HEK293 (cell line): ENCODE data around the gene ADCY1.

Source experiments
- CTCF ChIA-PET: fragments of 350-600 bp; formaldehyde crosslinking; extraction: SDS; loops from one replicate; lab custom pipeline; 2021; ENCODE audit warnings: antibody characterized with exemption; lab: Yijun Ruan, JAX
- POLR2A ChIA-PET: fragments of 300-600 bp; formaldehyde crosslinking; extraction: SDS; loops from one replicate; lab custom pipeline; 2020; ENCODE audit warnings: antibody characterized with exemption, inconsistent platforms; lab: Yijun Ruan, JAX
- H3K27ac ChIP-seq: fragments of 200-500 bp; sonication (Bioruptor generic); 2 replicates; pipeline ENCODE4 v1.5.1; 2014; ENCODE audit warnings: low read depth, low read length, control low read depth, inconsistent platforms; ENCODE audit errors: extremely low read depth
- H3K36me3 ChIP-seq, 2 experiments: fragments of 200-500 bp in 1 of 2; sonication (Bioruptor generic) in 1 of 2; 1 replicate in 1 of 2; 2 replicates in 1 of 2; pipeline ENCODE4 v1.5.1; 2014 to 2017; ENCODE audit warnings: inconsistent platforms in 2 of 2, low read length in 2 of 2; ENCODE audit not compliant: control insufficient read depth in 2 of 2, insufficient read depth in 1 of 2
- H3K4me1 ChIP-seq: fragments of 200-500 bp; sonication (Bioruptor generic); 2 replicates; pipeline ENCODE4 v1.5.1; 2014; ENCODE audit warnings: mild to moderate bottlenecking, low read length, inconsistent platforms; ENCODE audit not compliant: control insufficient read depth, insufficient read depth
- H3K4me3 ChIP-seq: 2 replicates; pipeline ENCODE4 v1.5.1; 2011; ENCODE audit warnings: low read depth, mild to moderate bottlenecking, control low read depth, low read length, moderate library complexity
- H3K9me3 ChIP-seq: fragments of 200-500 bp; sonication (Bioruptor generic); 2 replicates; pipeline ENCODE4 v1.5.1; 2014; ENCODE audit warnings: low read depth, low read length, inconsistent platforms; ENCODE audit not compliant: control insufficient read depth, insufficient read depth
- REPIN1 ChIP-seq: fragments of 450-650 bp; formaldehyde crosslinking; IDR thresholded peaks from 2 replicates; pipeline ENCODE4 v1.5.1; 2017; ENCODE audit warnings: missing biosample characterization, missing genetic modification characterization, low read depth
- YY2 ChIP-seq: fragments of 450-650 bp; formaldehyde crosslinking; IDR thresholded peaks from 2 replicates; pipeline ENCODE4 v1.5.1; 2016; ENCODE audit warnings: missing biosample characterization, missing genetic modification characterization
- ZBTB17 ChIP-seq: fragments of 450-650 bp; formaldehyde crosslinking; IDR thresholded peaks from 2 replicates; pipeline ENCODE4 v1.5.1; 2016; ENCODE audit warnings: missing biosample characterization, missing genetic modification characterization
- ZBTB44 ChIP-seq: fragments of 450-650 bp; IDR thresholded peaks from 2 replicates; pipeline ENCODE4 v1.5.1; 2018; ENCODE audit warnings: missing biosample characterization, mild to moderate bottlenecking, missing genetic modification characterization
- ZFHX2 ChIP-seq: fragments of 450-650 bp; formaldehyde crosslinking; conservative IDR thresholded peaks from 2 replicates; pipeline ENCODE4 v1.5.1; 2016; ENCODE audit warnings: missing biosample characterization, missing genetic modification characterization
- ZNF146 ChIP-seq: fragments of 450-650 bp; formaldehyde crosslinking; IDR thresholded peaks from 2 replicates; pipeline ENCODE4 v1.5.1; 2016; ENCODE audit warnings: missing biosample characterization, missing genetic modification characterization
- ZNF157 ChIP-seq: fragments of 450-650 bp; formaldehyde crosslinking; IDR thresholded peaks from 2 replicates; pipeline ENCODE4 v1.5.1; 2016; ENCODE audit warnings: missing biosample characterization, missing genetic modification characterization
- ZNF16 ChIP-seq: fragments of 450-650 bp; formaldehyde crosslinking; IDR thresholded peaks from 2 replicates; pipeline ENCODE4 v1.5.1; 2016; ENCODE audit warnings: low read depth, missing biosample characterization, missing genetic modification characterization
- ZNF26 ChIP-seq: fragments of 450-650 bp; formaldehyde crosslinking; IDR thresholded peaks from 2 replicates; pipeline ENCODE4 v1.5.1; 2016; ENCODE audit warnings: missing biosample characterization, missing genetic modification characterization
- ZNF292 ChIP-seq: fragments of 450-650 bp; formaldehyde crosslinking; IDR thresholded peaks from 2 replicates; pipeline ENCODE4 v1.5.1; 2016; ENCODE audit warnings: low read depth, missing biosample characterization, missing genetic modification characterization, borderline replicate concordance
- ZNF311 ChIP-seq: fragments of 450-650 bp; formaldehyde crosslinking; IDR thresholded peaks from 2 replicates; pipeline ENCODE4 v1.5.1; 2017; ENCODE audit warnings: missing biosample characterization, missing genetic modification characterization, borderline replicate concordance
- ZNF501 ChIP-seq: fragments of 450-650 bp; formaldehyde crosslinking; IDR thresholded peaks from 2 replicates; pipeline ENCODE4 v1.5.1; 2016; ENCODE audit warnings: missing biosample characterization, missing genetic modification characterization
- ZNF670 ChIP-seq: fragments of 450-650 bp; formaldehyde crosslinking; IDR thresholded peaks from 2 replicates; pipeline ENCODE4 v1.5.1; 2016; ENCODE audit warnings: missing biosample characterization, missing genetic modification characterization, low read depth
- TF ChIP-seq, protein P1 (sequence below): fragments of 450-650 bp; formaldehyde crosslinking; IDR thresholded peaks from 2 replicates; pipeline ENCODE4 v1.5.1; 2016; ENCODE audit warnings: missing biosample characterization, missing genetic modification characterization, borderline replicate concordance
- TF ChIP-seq, protein P2 (sequence below): fragments of 450-650 bp; formaldehyde crosslinking; IDR thresholded peaks from 2 replicates; pipeline ENCODE4 v1.5.1; 2016; ENCODE audit warnings: missing biosample characterization, missing genetic modification characterization

ADCY1 gene

GRCh38 chr7:45610660-45611299, 36.6 kb downstream of the ADCY1 start:
- H3K9me3 ChIP-seq, result no peaks in the 10 kb centered on the region
- TF ChIP-seq ZNF146 (tag by site-specific recombination) (no peak), ZBTB44 (tag by site-specific recombination) (no peak), ZFHX2 (no peak), ZNF157 (no peak), YY2 (tag by site-specific recombination) (no peak), ZNF16 (tag by site-specific recombination) (no peak), ZNF26 (no peak)
- TF ChIP-seq, protein P1, sequence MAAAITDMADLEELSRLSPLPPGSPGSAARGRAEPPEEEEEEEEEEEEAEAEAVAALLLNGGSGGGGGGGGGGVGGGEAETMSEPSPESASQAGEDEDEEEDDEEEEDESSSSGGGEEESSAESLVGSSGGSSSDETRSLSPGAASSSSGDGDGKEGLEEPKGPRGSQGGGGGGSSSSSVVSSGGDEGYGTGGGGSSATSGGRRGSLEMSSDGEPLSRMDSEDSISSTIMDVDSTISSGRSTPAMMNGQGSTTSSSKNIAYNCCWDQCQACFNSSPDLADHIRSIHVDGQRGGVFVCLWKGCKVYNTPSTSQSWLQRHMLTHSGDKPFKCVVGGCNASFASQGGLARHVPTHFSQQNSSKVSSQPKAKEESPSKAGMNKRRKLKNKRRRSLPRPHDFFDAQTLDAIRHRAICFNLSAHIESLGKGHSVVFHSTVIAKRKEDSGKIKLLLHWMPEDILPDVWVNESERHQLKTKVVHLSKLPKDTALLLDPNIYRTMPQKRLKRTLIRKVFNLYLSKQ (tag by site-specific recombination), result no peak
- peaks cover 0 to 4% of the 10 kb centered on the region in 2 experiments; a peak in 2 of 3 replicates for H3K36me3 ChIP-seq
- ChIA-PET CTCF (no interaction called here), POLR2A (no interaction called here)
- H3K4me3 ChIP-seq, result no peak overlapping the region
- no peak overlapping the region for H3K27ac ChIP-seq
- no peaks in the 10 kb centered on the region for H3K4me1 ChIP-seq

DNA sequence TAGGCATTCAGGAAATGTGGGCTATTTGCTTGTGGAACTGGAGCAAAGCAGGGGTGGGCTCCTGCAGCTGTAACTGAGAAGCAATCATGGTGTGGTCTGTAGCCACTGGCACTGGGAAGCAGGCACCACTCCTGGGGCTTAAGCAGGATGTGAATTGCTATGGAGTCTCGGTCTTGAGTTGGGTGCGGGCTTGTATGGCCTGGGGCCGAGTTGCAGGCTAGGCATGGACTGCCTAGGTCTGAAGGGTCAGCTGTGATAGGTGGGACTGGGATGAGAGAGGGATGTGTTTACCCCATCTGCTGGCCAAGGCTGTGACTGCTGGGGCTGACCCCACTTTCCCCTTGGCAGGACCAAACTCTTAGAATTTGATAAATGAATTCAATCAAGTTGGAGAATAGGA, 43.0 kb downstream of the ADCY1 start:
- Histone ChIP-seq H3K36me3 (no peaks in the 10 kb centered on the region), H3K4me3 (no peak overlapping the region), H3K27ac (no peak overlapping the region), H3K4me1 (no peaks in the 10 kb centered on the region), H3K9me3 (no peaks in the 10 kb centered on the region)
- POLR2A ChIA-PET, result no interaction called here
- TF ChIP-seq ZNF311 (tag by site-specific recombination) (no peak), ZNF146 (tag by site-specific recombination) (no peak), ZNF292 (tag by site-specific recombination) (no peak), REPIN1 (tag by site-specific recombination) (no peak), ZNF670 (tag by site-specific recombination) (no peak), ZNF501 (tag by site-specific recombination) (no peak), ZBTB17 (no peak)
- TF ChIP-seq, protein P2, sequence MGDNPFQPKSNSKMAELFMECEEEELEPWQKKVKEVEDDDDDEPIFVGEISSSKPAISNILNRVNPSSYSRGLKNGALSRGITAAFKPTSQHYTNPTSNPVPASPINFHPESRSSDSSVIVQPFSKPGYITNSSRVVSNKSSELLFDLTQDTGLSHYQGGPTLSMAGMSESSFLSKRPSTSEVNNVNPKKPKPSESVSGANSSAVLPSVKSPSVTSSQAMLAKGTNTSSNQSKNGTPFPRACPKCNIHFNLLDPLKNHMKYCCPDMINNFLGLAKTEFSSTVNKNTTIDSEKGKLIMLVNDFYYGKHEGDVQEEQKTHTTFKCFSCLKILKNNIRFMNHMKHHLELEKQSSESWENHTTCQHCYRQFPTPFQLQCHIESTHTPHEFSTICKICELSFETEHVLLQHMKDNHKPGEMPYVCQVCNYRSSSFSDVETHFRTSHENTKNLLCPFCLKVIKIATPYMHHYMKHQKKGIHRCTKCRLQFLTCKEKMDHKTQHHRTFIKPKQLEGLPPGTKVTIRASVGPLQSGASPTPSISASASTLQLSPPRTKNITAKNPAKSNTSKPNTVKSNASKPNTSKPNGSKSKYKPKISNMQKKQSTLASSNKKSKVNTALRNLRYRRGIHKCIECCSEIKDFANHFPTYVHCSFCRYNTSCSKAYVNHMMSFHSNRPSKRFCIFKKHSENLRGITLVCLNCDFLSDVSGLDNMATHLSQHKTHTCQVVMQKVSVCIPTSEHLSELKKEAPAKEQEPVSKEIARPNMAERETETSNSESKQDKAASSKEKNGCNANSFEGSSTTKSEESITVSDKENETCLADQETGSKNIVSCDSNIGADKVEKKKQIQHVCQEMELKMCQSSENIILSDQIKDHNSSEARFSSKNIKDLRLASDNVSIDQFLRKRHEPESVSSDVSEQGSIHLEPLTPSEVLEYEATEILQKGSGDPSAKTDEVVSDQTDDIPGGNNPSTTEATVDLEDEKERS (tag by site-specific recombination), result no peak
- CTCF ChIA-PET, result interaction anchor here (1.0 kb wide), 1 partner anchor 10 kb away, joined by 3 read pairs; no protein-coding TSS in a partner anchor
